ENCODE results near the gene BCAR1. TPM values are rescaled to one million over a fixed set of nuclear protein-coding genes. Genes with fewer than 3 reads are reported as not detected.

Gene BCAR1
- total and polyA plus RNA-seq, 10 of the 15 experiments (the other 5 are each of a cell fraction or from before 2014, with no cell fraction given): 0.13 to 14.1 (median 2.8) TPM; not detected in 1

- TF ChIP-seq YY1 (IDR thresholded peaks at IDR 0.05; ENCODE audit: low read depth, low read length): no peak
- peak in 1 of 2 experiments; percentile 19; a peak in 1 of 4 replicates for TF ChIP-seq EP300 (IDR thresholded peaks at IDR 0.05; ENCODE audit: borderline replicate concordance in 1 of 2, control insufficient read depth in 1 of 2, low read depth in 2 of 2, low read length in 2 of 2)
- TF ChIP-seq ZNF384 (IDR thresholded peaks at IDR 0.05; ENCODE audit: borderline replicate concordance, low read depth, low read length): no peak
- no peak for TF ChIP-seq TCF7 (IDR thresholded peaks at IDR 0.05; ENCODE audit: borderline replicate concordance)
- no peak for TF ChIP-seq JUND (IDR thresholded peaks at IDR 0.05; ENCODE audit: low read depth, low read length)
- no peak for TF ChIP-seq CBX5 (IDR thresholded peaks at IDR 0.05; ENCODE audit: low read depth)
- TF ChIP-seq, protein P1, sequence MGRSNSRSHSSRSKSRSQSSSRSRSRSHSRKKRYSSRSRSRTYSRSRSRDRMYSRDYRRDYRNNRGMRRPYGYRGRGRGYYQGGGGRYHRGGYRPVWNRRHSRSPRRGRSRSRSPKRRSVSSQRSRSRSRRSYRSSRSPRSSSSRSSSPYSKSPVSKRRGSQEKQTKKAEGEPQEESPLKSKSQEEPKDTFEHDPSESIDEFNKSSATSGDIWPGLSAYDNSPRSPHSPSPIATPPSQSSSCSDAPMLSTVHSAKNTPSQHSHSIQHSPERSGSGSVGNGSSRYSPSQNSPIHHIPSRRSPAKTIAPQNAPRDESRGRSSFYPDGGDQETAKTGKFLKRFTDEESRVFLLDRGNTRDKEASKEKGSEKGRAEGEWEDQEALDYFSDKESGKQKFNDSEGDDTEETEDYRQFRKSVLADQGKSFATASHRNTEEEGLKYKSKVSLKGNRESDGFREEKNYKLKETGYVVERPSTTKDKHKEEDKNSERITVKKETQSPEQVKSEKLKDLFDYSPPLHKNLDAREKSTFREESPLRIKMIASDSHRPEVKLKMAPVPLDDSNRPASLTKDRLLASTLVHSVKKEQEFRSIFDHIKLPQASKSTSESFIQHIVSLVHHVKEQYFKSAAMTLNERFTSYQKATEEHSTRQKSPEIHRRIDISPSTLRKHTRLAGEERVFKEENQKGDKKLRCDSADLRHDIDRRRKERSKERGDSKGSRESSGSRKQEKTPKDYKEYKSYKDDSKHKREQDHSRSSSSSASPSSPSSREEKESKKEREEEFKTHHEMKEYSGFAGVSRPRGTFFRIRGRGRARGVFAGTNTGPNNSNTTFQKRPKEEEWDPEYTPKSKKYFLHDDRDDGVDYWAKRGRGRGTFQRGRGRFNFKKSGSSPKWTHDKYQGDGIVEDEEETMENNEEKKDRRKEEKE (IDR thresholded peaks at IDR 0.05): no peak
- TF ChIP-seq CBX3 (IDR thresholded peaks at IDR 0.05; ENCODE audit: borderline replicate concordance, low read depth): no peak
- peak; percentile 26; the same call in 1 of the 2 replicates for TF ChIP-seq GATAD2B (conservative IDR thresholded peaks at IDR 0.05; ENCODE audit: low read depth)
- TF ChIP-seq, protein P2, sequence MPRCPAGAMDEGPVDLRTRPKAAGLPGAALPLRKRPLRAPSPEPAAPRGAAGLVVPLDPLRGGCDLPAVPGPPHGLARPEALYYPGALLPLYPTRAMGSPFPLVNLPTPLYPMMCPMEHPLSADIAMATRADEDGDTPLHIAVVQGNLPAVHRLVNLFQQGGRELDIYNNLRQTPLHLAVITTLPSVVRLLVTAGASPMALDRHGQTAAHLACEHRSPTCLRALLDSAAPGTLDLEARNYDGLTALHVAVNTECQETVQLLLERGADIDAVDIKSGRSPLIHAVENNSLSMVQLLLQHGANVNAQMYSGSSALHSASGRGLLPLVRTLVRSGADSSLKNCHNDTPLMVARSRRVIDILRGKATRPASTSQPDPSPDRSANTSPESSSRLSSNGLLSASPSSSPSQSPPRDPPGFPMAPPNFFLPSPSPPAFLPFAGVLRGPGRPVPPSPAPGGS (IDR thresholded peaks at IDR 0.05; ENCODE audit: borderline replicate concordance, insufficient read depth, low read depth, low read length, poor library complexity, severe bottlenecking): no peak
- peak; percentile 27; the same call in 1 of the 2 replicates for TF ChIP-seq IKZF1 (conservative IDR thresholded peaks at IDR 0.05)
- peak; percentile 97 for TF ChIP-seq MLLT1 (IDR thresholded peaks at IDR 0.05)
- TF ChIP-seq, protein P3, sequence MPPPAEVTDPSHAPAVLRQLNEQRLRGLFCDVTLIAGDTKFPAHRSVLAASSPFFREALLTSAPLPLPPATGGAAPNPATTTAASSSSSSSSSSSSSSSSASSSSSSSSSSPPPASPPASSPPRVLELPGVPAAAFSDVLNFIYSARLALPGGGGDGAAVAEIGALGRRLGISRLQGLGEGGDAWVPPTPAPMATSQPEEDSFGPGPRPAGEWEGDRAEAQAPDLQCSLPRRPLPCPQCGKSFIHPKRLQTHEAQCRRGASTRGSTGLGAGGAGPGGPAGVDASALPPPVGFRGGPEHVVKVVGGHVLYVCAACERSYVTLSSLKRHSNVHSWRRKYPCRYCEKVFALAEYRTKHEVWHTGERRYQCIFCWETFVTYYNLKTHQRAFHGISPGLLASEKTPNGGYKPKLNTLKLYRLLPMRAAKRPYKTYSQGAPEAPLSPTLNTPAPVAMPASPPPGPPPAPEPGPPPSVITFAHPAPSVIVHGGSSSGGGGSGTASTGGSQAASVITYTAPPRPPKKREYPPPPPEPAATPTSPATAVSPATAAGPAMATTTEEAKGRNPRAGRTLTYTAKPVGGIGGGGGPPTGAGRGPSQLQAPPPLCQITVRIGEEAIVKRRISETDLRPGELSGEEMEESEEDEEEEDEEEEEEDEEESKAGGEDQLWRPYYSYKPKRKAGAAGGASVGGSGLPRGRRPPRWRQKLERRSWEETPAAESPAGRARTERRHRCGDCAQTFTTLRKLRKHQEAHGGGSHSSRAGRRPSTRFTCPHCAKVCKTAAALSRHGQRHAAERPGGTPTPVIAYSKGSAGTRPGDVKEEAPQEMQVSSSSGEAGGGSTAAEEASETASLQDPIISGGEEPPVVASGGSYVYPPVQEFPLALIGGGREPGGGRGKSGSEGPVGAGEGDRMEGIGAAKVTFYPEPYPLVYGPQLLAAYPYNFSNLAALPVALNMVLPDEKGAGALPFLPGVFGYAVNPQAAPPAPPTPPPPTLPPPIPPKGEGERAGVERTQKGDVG (CRISPR knock-in tag; IDR thresholded peaks at IDR 0.05): no peak
- no peak for TF ChIP-seq EED (IDR thresholded peaks at IDR 0.05; ENCODE audit: low read depth)
- TF ChIP-seq RUNX3 (IDR thresholded peaks at IDR 0.05; ENCODE audit: low read length): peak; percentile 44; the same call in 1 of the 2 replicates
- no peak for TF ChIP-seq SMAD5 (IDR thresholded peaks at IDR 0.05; ENCODE audit: low read depth)
- no peak for TF ChIP-seq HCFC1 (IDR thresholded peaks at IDR 0.05; ENCODE audit: low read length)
- no peak for TF ChIP-seq SUZ12 (IDR thresholded peaks at IDR 0.05; ENCODE audit: unreplicated experiment)
- TF ChIP-seq CBFB (IDR thresholded peaks at IDR 0.05; ENCODE audit: low read depth): no peak
These were observed 37.2 kb upstream of the BCAR1 start (continued) for GRCh38 chr16:75288596-75289120.
